PC-3 (cell line): ENCODE data around the gene CDK5.

ENCODE experiments used
- EZH2phosphoT487 ChIP-seq: fragments of 300-600 bp; sonication (generic); IDR thresholded peaks from 2 replicates; pipeline ENCODE4 v1.6.1; 2018; ENCODE audit warnings: mild to moderate bottlenecking, antibody characterized with exemption, low read length, borderline replicate concordance
- TF ChIP-seq, protein P1 (sequence below): fragments of 300-600 bp; sonication (generic); conservative IDR thresholded peaks from 2 replicates; pipeline ENCODE4 v1.5.1; 2017; ENCODE audit warnings: antibody characterized with exemption, low read depth, mild to moderate bottlenecking, low read length

DNA sequence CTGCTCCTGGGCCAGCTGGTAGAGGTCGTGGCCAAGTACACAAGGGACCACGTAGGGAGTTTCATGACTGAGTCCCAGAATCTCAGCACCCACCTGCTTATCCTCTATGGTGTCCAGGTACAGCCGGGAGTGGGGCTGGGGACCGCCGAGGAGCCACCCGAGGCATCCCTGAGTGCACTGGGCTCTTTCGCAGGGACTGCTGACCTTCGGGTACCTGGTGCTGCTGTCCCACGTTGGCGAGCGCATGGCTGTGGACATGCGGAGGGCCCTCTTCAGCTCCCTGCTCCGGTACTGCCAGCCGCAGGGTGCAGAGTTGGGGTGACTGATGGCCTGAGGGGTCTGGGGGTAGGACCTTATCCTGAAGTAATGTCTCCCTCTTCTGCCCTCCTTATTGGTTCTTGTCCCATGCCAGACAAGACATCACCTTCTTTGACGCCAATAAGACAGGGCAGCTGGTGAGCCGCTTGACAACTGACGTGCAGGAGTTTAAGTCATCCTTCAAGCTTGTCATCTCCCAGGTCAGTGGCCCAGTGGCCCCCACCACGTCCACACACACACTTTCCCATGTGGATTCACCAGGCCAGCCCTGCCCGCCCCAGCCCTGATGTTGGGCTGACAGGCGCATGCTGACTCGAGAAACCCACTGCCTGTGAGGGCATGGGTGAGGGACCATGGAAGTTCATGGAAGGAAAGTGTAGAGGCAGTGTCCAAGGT lies 23.2 kb downstream of the CDK5 start:
- TF ChIP-seq, protein P1, sequence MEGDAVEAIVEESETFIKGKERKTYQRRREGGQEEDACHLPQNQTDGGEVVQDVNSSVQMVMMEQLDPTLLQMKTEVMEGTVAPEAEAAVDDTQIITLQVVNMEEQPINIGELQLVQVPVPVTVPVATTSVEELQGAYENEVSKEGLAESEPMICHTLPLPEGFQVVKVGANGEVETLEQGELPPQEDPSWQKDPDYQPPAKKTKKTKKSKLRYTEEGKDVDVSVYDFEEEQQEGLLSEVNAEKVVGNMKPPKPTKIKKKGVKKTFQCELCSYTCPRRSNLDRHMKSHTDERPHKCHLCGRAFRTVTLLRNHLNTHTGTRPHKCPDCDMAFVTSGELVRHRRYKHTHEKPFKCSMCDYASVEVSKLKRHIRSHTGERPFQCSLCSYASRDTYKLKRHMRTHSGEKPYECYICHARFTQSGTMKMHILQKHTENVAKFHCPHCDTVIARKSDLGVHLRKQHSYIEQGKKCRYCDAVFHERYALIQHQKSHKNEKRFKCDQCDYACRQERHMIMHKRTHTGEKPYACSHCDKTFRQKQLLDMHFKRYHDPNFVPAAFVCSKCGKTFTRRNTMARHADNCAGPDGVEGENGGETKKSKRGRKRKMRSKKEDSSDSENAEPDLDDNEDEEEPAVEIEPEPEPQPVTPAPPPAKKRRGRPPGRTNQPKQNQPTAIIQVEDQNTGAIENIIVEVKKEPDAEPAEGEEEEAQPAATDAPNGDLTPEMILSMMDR, result no peak
- no peak for TF ChIP-seq EZH2phosphoT487
